Glutamatergic neuron (in vitro differentiated cells): Measurements from ENCODE around the gene P2RY12. TPM values are rescaled to one million over a fixed set of nuclear protein-coding genes. Genes with fewer than 3 reads are reported as not detected.

ENCODE experiments used
- DNase-seq: peaks from one replicate; pipeline ENCODE4 v3.0.0; 2022
- H3K27ac Mint-ChIP-seq: one replicate; pipeline ENCODE4 v1.8.0; 2020; ENCODE audit warnings: mild to moderate bottlenecking, mixed read lengths, inconsistent platforms; ENCODE audit not compliant: unreplicated experiment
- H3K27me3 Mint-ChIP-seq: one replicate; pipeline ENCODE4 v1.8.0; 2020; ENCODE audit warnings: mild to moderate bottlenecking, moderate library complexity, mixed read lengths, inconsistent platforms; ENCODE audit not compliant: unreplicated experiment
- H3K36me3 Mint-ChIP-seq: one replicate; pipeline ENCODE4 v1.8.0; 2020; ENCODE audit warnings: mild to moderate bottlenecking, mixed read lengths, inconsistent platforms; ENCODE audit not compliant: unreplicated experiment
- H3K4me1 Mint-ChIP-seq: one replicate; pipeline ENCODE4 v1.8.0; 2020; ENCODE audit warnings: mild to moderate bottlenecking, low read depth, mixed read lengths, inconsistent platforms; ENCODE audit not compliant: unreplicated experiment
- H3K4me3 Mint-ChIP-seq: one replicate; pipeline ENCODE4 v1.8.0; 2020; ENCODE audit warnings: mild to moderate bottlenecking, mixed read lengths, inconsistent platforms; ENCODE audit not compliant: unreplicated experiment
- H3K9me3 Mint-ChIP-seq: one replicate; pipeline ENCODE4 v1.8.0; 2020; ENCODE audit warnings: mild to moderate bottlenecking, moderate library complexity, mixed read lengths, inconsistent platforms; ENCODE audit not compliant: unreplicated experiment
- CTCF ChIP-seq: fragments of 200-600 bp; sonication (generic); IDR thresholded peaks from one replicate; pipeline ENCODE4 v1.5.0; 2021; ENCODE audit not compliant: partially characterized antibody, unreplicated experiment
- total RNA-seq: library from RNA; stranded (reverse); fragmentation: NEBNext Ultra II Directional; extraction: Animal tissue kit (Norgen Biotek cat#: 25700); gene quantifications from one replicate; pipeline ENCODE4 v1.2.1, GENCODE V29; 2021; ENCODE audit not compliant: unreplicated experiment

The P2RY12 gene
- total RNA-seq, 1 donor from 2014 or later = not detected

- TF ChIP-seq CTCF = no peak
- no peaks in the 10 kb centered on the region for H3K36me3 Mint-ChIP-seq
- H3K27ac Mint-ChIP-seq = no peak overlapping the region
- no peak for DNase-seq
- H3K27me3 Mint-ChIP-seq = no peaks in the 10 kb centered on the region
- H3K9me3 Mint-ChIP-seq = no peaks in the 10 kb centered on the region
- no peak overlapping the region for H3K4me3 Mint-ChIP-seq
- H3K4me1 Mint-ChIP-seq = no peaks in the 10 kb centered on the region
Measured at GRCh38 chr3:151415289-151415688, 30.7 kb upstream of the P2RY12 start.

GRCh38 chr3:151412989-151413388 is 28.4 kb upstream of the P2RY12 start:
- H3K27ac Mint-ChIP-seq = no peak overlapping the region
- H3K27me3 Mint-ChIP-seq = no peaks in the 10 kb centered on the region
- TF ChIP-seq CTCF = no peak
- no peak for DNase-seq
- H3K9me3 Mint-ChIP-seq = no peaks in the 10 kb centered on the region
- H3K4me1 Mint-ChIP-seq = no peaks in the 10 kb centered on the region
- H3K4me3 Mint-ChIP-seq = no peak overlapping the region
- no peaks in the 10 kb centered on the region for H3K36me3 Mint-ChIP-seq

GRCh38 chr3:151410891-151411559 is 26.5 kb upstream of the P2RY12 start:
- no peaks in the 10 kb centered on the region for H3K36me3 Mint-ChIP-seq
- no peak overlapping the region for H3K4me3 Mint-ChIP-seq
- H3K27ac Mint-ChIP-seq = no peak overlapping the region
- no peak for DNase-seq
- TF ChIP-seq CTCF = no peak
- H3K9me3 Mint-ChIP-seq = no peaks in the 10 kb centered on the region
- H3K27me3 Mint-ChIP-seq = no peaks in the 10 kb centered on the region
- H3K4me1 Mint-ChIP-seq = no peaks in the 10 kb centered on the region

- Mint-ChIP-seq H3K4me1 (no peaks in the 10 kb centered on the region), H3K4me3 (no peak overlapping the region), H3K27ac (no peak overlapping the region), H3K9me3 (no peaks in the 10 kb centered on the region), H3K27me3 (no peaks in the 10 kb centered on the region), H3K36me3 (no peaks in the 10 kb centered on the region)
- no peak for TF ChIP-seq CTCF
- DNase-seq = no peak
Measured at GRCh38 chr3:151407928-151408327, 23.4 kb upstream of the P2RY12 start.

- Mint-ChIP-seq H3K27ac (no peak overlapping the region), H3K27me3 (no peaks in the 10 kb centered on the region)
- no peak for TF ChIP-seq CTCF
Measured at GRCh38 chr3:151404316-151404715, 19.8 kb upstream of the P2RY12 start.

More at GRCh38 chr3:151404316-151404715, 19.8 kb upstream of the P2RY12 start:
- Mint-ChIP-seq H3K4me1 (no peaks in the 10 kb centered on the region), H3K4me3 (no peak overlapping the region), H3K36me3 (no peaks in the 10 kb centered on the region), H3K9me3 (no peaks in the 10 kb centered on the region)
- no peak for DNase-seq
